GM19463 (cell line): ENCODE measurements around the gene INSIG2.

Experiments
- ATAC-seq: cut with Tn5 transposase; IDR thresholded peaks from one replicate; pipeline ENCODE4 v1.9.1; 2021; ENCODE audit warnings: mild to moderate bottlenecking, moderate library complexity; ENCODE audit not compliant: unreplicated experiment

The INSIG2 gene

GRCh38 chr2:118124288-118124891, 36.1 kb downstream of the INSIG2 start:
- peak; percentile 38 for ATAC-seq

- no peak for ATAC-seq
Observed at GRCh38 chr2:118127250-118127649, 39.0 kb downstream of the INSIG2 start.

- no peak for ATAC-seq
Observed at GRCh38 chr2:118128826-118129225, 40.6 kb downstream of the INSIG2 start.

- ATAC-seq = no peak
Observed at GRCh38 chr2:118130385-118130784, 42.1 kb downstream of the INSIG2 start.

GRCh38 chr2:118131771-118132170, 43.5 kb downstream of the INSIG2 start:
- no peak for ATAC-seq

DNA sequence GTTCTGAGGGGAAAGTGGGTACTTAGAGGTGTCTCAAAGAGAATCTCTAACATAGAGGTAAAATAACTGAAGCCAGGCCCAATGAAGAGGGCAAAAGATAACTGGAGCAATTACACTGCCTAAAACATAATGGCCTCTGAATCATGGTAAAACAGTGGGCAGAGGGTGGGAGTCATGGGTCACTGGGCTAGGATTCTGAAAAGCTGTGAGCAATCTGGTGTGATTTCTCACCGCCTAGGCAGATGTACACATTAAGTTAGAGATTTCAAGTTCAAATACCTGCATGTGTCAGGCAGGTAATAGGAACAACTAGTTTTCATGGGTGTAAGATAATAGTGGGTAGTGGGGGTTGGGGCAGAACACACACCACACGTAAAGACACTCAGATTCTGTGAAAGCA, 45.6 kb downstream of the INSIG2 start:
- ATAC-seq = no peak

- no peak for ATAC-seq
Observed at GRCh38 chr2:118134650-118135049, 46.4 kb downstream of the INSIG2 start.

DNA sequence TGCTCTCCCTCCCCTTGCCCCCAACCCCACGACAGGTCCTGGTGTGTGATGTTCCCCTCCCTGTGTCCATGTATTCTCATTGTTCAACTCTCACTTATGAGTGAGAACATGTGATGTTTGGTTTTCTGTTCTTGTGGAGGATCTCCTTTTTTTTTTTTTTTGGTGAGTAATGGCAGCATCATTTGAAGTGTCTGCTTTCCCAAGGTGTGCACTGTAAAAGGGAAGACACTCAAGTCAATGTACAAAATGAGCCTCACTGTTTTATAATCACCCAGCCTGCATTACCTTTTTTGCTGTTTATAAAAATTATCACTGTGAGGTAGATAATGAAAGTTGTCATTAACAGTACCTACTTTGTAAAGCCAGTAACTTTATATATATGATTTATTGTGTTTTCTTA, 56.9 kb downstream of the INSIG2 start:
- no peak for ATAC-seq

- ATAC-seq = no peak
Observed at GRCh38 chr2:118145806-118146205, 57.5 kb downstream of the INSIG2 start.

- ATAC-seq = no peak
Observed at GRCh38 chr2:118146315-118147283, 58.3 kb downstream of the INSIG2 start.

DNA sequence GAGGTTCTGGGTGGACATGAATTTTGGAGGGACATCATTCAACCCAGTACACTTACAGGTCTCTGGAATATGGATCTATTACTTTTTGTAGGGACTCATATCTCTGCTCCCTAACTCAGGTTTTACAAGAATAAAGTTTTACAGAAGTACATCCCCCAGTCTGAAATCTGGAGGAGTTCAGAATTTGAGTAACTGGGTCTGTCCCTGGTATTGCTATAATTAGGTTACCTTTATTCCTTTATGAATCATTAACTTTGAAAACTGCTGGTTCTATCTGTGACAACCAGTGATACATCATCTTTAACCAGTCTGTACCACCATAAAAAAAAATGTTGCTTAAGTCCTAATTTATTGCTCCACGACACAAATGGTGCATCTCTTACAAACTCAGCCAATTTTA, 59.9 kb downstream of the INSIG2 start:
- ATAC-seq = peak; percentile 75

DNA sequence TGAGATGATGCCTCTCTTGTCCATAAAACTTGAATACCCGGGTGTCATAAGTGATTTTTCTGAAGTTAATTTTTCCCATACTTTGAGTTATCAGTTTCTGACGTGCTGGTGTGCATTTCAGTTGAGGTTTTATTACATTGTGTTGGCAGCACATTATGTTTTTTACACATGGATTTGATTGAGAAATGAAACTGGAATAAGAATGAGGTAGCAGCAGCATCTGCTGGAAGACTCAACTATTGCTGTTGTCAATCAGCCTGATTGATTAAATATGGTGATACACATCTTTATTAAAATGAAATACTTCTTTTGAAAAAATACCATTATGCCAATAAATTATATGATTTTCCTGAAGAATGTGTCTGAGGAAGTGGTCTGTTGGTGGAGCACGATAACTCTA, 60.5 kb downstream of the INSIG2 start:
- ATAC-seq = no peak

DNA sequence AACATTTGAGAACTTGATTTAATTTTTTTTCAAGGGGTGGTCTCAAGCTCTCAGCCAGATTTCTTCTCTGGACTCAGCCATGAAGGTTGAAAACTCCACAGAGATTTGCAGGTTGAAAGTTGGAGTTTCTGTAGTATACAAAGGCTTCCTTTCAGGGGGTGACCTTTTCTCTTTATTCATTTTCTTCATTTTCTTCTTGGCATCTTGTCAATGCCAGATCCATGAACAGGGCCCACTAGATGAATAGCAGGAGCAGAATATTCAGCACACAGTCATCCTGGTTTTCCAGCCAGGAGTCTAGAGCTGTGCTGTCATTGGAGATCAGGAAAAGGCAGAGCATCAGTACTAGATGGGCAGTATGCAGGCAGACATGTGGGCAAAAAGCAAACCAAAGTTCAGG, 62.0 kb downstream of the INSIG2 start:
- ATAC-seq = no peak

GRCh38 chr2:118151831-118152230, 63.6 kb downstream of the INSIG2 start:
- ATAC-seq = no peak

- no peak for ATAC-seq
Observed at GRCh38 chr2:118153433-118153832, 65.2 kb downstream of the INSIG2 start.

DNA sequence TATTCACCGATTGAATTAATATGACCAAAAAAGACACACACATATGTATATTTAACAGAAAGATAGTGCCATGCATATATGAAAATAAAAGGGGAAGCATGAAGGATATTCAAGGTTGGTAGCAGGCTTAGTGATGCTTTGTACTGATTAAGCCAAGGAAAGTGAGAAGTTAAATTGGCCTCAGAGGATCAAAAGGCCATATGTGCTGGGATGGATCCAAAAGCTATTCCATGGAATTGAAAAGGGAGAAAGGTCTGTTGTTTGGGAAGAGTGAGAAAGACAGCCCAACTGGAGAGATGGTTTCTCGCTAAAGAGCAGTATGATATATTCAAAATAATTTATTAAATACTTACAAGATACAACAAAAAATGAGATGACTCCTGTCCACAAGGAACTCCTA, 65.9 kb downstream of the INSIG2 start:
- ATAC-seq = no peak
